Measurements from ENCODE around the gene DAP. TPM values are rescaled to one million over a fixed set of nuclear protein-coding genes. Genes with fewer than 3 reads are reported as not detected.
A peak's percentile ranks its signal among the peaks of the same experiment; 100 is the strongest.

The DAP gene
- total and polyA plus RNA-seq, 2 experiments from 2014 or later = 30.0 to 105 TPM

GRCh38 chr5:10736808-10737207 is 24.2 kb downstream of the DAP start:
- no peak for TF ChIP-seq CTCF (IDR thresholded peaks at IDR 0.05; ENCODE audit: low read depth, low read length)
- DNase-seq (ENCODE audit: low read depth in 1 of 2, low spot score in 1 of 2) = no peak
- H3K27me3 ChIP-seq = no peaks in the 10 kb centered on the region

GRCh38 chr5:10736354-10736753 is 24.7 kb downstream of the DAP start:
- no peaks in the 10 kb centered on the region for H3K9me3 ChIP-seq (ENCODE audit: low read depth)
- no peak overlapping the region for H3K4me3 ChIP-seq
- H3K36me3 ChIP-seq = no peaks in the 10 kb centered on the region
- no peak for DNase-seq (ENCODE audit: low read depth in 1 of 2, low spot score in 1 of 2)
- no peak overlapping the region for H3K27ac ChIP-seq
- no peak for TF ChIP-seq CTCF (IDR thresholded peaks at IDR 0.05; ENCODE audit: low read depth, low read length)
- no peaks in the 10 kb centered on the region for H3K27me3 ChIP-seq
- H3K4me1 ChIP-seq (ENCODE audit: low read depth) = no peaks in the 10 kb centered on the region

More at GRCh38 chr5:10736808-10737207, 24.2 kb downstream of the DAP start:
- H3K4me3 ChIP-seq = no peak overlapping the region
- H3K27ac ChIP-seq = no peak overlapping the region
- H3K36me3 ChIP-seq = no peaks in the 10 kb centered on the region
- no peaks in the 10 kb centered on the region for H3K9me3 ChIP-seq (ENCODE audit: low read depth)
- H3K4me1 ChIP-seq (ENCODE audit: low read depth) = no peaks in the 10 kb centered on the region

DNA sequence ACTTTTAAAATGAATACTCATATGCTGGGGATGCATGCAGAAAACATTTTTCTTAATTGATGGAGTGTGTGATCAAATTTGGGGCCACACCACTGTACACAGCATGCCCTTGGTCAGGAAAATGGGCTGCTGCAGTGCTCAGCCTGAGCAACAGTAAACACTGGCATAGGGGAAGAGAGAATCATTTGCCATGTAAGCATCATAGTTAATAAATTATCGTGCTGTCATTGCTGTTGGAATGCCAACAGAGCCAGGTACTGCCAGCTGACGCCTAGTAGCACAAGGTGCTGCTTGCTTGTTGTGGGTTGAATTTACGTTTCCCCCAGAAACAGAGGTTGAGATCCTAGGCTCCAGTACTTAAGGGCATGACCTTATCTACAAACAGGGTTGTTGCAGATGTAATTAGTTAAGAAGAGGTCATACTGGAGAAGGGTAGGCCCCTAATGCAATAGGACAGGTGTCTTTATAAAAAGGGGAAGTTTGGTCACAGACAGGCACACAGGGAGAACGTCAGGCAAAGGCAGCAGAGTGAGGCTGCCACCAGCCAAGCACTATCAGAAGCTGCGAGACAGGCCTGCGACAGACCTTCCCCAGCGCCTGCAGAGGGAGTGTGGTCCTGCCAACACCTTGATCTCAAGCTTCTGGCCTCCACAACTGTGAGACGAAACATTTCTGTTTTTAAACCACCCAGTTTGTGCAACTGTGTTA is 25.3 kb downstream of the DAP start:
- DNase-seq (ENCODE audit: low read depth in 1 of 2, low spot score in 1 of 2) = peak in 1 of 2 donors; percentile 11
- Histone ChIP-seq H3K27me3 (no peaks in the 10 kb centered on the region), H3K36me3 (no peaks in the 10 kb centered on the region), H3K27ac (no peak overlapping the region), H3K9me3 (ENCODE audit: low read depth) (no peaks in the 10 kb centered on the region), H3K4me1 (ENCODE audit: low read depth) (no peaks in the 10 kb centered on the region), H3K4me3 (no peak overlapping the region)
- no peak for TF ChIP-seq CTCF (IDR thresholded peaks at IDR 0.05; ENCODE audit: low read depth, low read length)

- H3K27ac ChIP-seq = no peak overlapping the region
- TF ChIP-seq CTCF (IDR thresholded peaks at IDR 0.05; ENCODE audit: low read depth, low read length) = no peak
- H3K4me3 ChIP-seq = no peak overlapping the region
- H3K9me3 ChIP-seq (ENCODE audit: low read depth) = no peaks in the 10 kb centered on the region
- H3K36me3 ChIP-seq = no peaks in the 10 kb centered on the region
- no peaks in the 10 kb centered on the region for H3K4me1 ChIP-seq (ENCODE audit: low read depth)
- no peak for DNase-seq (ENCODE audit: low read depth in 1 of 2, low spot score in 1 of 2)
- H3K27me3 ChIP-seq = no peaks in the 10 kb centered on the region
These were observed 26.1 kb downstream of the DAP start for GRCh38 chr5:10734832-10735523.

DNA sequence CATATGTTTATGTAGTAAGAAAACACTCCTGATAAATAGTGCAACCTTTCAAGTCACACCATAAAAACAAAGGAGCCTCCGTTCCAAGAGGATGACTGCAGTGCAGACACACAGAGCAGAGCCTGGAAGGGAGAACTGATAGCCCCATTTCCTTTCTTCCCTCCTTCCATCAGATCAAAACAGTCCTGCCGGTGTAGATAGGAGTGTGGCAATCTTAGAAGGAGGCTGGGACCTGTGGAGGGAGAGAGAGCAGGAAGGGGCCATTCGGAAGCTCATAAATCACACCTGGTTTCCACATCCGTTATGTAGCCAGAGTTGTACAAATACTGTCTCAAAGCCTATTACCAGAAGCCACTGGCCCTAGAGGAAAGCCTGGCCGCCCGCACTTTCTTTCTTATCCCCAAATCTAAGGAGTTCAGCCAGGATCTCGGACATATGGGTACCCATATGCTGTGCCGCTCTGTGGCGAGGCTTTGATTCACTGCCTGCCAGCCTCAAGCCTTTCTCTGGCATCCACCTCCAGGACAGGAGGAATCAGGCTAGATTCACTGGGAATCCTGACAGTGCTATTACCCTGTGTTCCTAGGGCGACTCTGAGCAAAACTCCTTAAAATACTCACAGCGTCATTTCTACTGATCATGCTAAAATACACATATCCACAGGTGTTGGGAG is 26.9 kb downstream of the DAP start:
- no peaks in the 10 kb centered on the region for H3K4me1 ChIP-seq (ENCODE audit: low read depth)
- H3K36me3 ChIP-seq = no peaks in the 10 kb centered on the region
- no peaks in the 10 kb centered on the region for H3K27me3 ChIP-seq
- H3K27ac ChIP-seq = no peak overlapping the region
- no peaks in the 10 kb centered on the region for H3K9me3 ChIP-seq (ENCODE audit: low read depth)
- no peak overlapping the region for H3K4me3 ChIP-seq
- TF ChIP-seq CTCF (IDR thresholded peaks at IDR 0.05; ENCODE audit: low read depth, low read length) = no peak
- no peak for DNase-seq (ENCODE audit: low read depth in 1 of 2, low spot score in 1 of 2)

Data from cardiac muscle cell (in vitro differentiated cells and primary cell).